Endothelial cell (in vitro differentiated cells): Measurements from ENCODE around the gene NOVA2. TPM values are rescaled to one million over a fixed set of nuclear protein-coding genes. Genes with fewer than 3 reads are reported as not detected.

Source experiments
- DNase-seq: peaks from one replicate; pipeline ENCODE4 v3.0.0; 2021; ENCODE audit warnings: low spot score
- H3K27ac Mint-ChIP-seq: one replicate; pipeline ENCODE4 v1.8.0; 2021; ENCODE audit warnings: mixed read lengths, inconsistent platforms; ENCODE audit not compliant: unreplicated experiment
- H3K27me3 Mint-ChIP-seq: one replicate; pipeline ENCODE4 v1.8.0; 2021; ENCODE audit warnings: mild to moderate bottlenecking, moderate library complexity, mixed read lengths, inconsistent platforms; ENCODE audit not compliant: unreplicated experiment
- H3K36me3 Mint-ChIP-seq: one replicate; pipeline ENCODE4 v1.8.0; 2021; ENCODE audit warnings: mild to moderate bottlenecking, low read depth, mixed read lengths, inconsistent platforms; ENCODE audit not compliant: unreplicated experiment
- H3K4me1 Mint-ChIP-seq: one replicate; pipeline ENCODE4 v1.8.0; 2021; ENCODE audit warnings: mild to moderate bottlenecking, mixed read lengths, inconsistent platforms; ENCODE audit not compliant: unreplicated experiment
- H3K4me3 Mint-ChIP-seq: one replicate; pipeline ENCODE4 v1.8.0; 2021; ENCODE audit warnings: mild to moderate bottlenecking, mixed read lengths, inconsistent platforms; ENCODE audit not compliant: unreplicated experiment
- H3K9me3 Mint-ChIP-seq: one replicate; pipeline ENCODE4 v1.8.0; 2021; ENCODE audit warnings: mixed read lengths, inconsistent platforms; ENCODE audit not compliant: unreplicated experiment
- CTCF ChIP-seq: fragments of 200-600 bp; sonication (generic); IDR thresholded peaks from one replicate; pipeline ENCODE4 v1.5.0; 2021; ENCODE audit warnings: antibody characterized with exemption; ENCODE audit not compliant: unreplicated experiment
- total RNA-seq: library from RNA; stranded (reverse); fragmentation: NEBNext Ultra II Directional; extraction: Animal tissue kit (Norgen Biotek cat#: 25700); gene quantifications from one replicate; pipeline ENCODE4 v1.2.1, GENCODE V29; 2021; ENCODE audit not compliant: unreplicated experiment

NOVA2 gene
- total RNA-seq, 1 donor from 2014 or later, result 86.0 TPM

GRCh38 chr19:45934551-45935230, 39.0 kb downstream of the NOVA2 start:
- Mint-ChIP-seq H3K9me3 (no peaks in the 10 kb centered on the region), H3K36me3 (peaks cover 41% of the 10 kb centered on the region), H3K27me3 (peaks cover 16% of the 10 kb centered on the region), H3K4me1 (peaks cover 37% of the 10 kb centered on the region), H3K4me3 (no peak overlapping the region), H3K27ac (no peak overlapping the region)
- no peak for TF ChIP-seq CTCF
- DNase-seq, result no peak

GRCh38 chr19:45933759-45934158, 39.9 kb downstream of the NOVA2 start:
- no peak for DNase-seq
- no peak overlapping the region for H3K27ac Mint-ChIP-seq
- no peak overlapping the region for H3K4me3 Mint-ChIP-seq
- H3K9me3 Mint-ChIP-seq, result no peaks in the 10 kb centered on the region
- H3K36me3 Mint-ChIP-seq, result peaks cover 32% of the 10 kb centered on the region
- TF ChIP-seq CTCF, result no peak
- peaks cover 32% of the 10 kb centered on the region for H3K4me1 Mint-ChIP-seq
- peaks cover 13% of the 10 kb centered on the region for H3K27me3 Mint-ChIP-seq

- peaks cover 17% of the 10 kb centered on the region for H3K4me1 Mint-ChIP-seq
- H3K36me3 Mint-ChIP-seq, result peaks cover 8% of the 10 kb centered on the region
Observed at GRCh38 chr19:45931055-45931454, 42.6 kb downstream of the NOVA2 start.

GRCh38 chr19:45929247-45929646, 44.4 kb downstream of the NOVA2 start:
- no peak overlapping the region for H3K4me3 Mint-ChIP-seq
- no peaks in the 10 kb centered on the region for H3K36me3 Mint-ChIP-seq
- DNase-seq, result no peak
- H3K27ac Mint-ChIP-seq, result no peak overlapping the region
- peaks cover 8% of the 10 kb centered on the region for H3K4me1 Mint-ChIP-seq
- H3K27me3 Mint-ChIP-seq, result peaks cover 12% of the 10 kb centered on the region
- no peak for TF ChIP-seq CTCF
- H3K9me3 Mint-ChIP-seq, result no peaks in the 10 kb centered on the region

More at GRCh38 chr19:45931055-45931454, 42.6 kb downstream of the NOVA2 start:
- peaks cover 15% of the 10 kb centered on the region for H3K27me3 Mint-ChIP-seq
- H3K27ac Mint-ChIP-seq, result no peak overlapping the region
- H3K9me3 Mint-ChIP-seq, result no peaks in the 10 kb centered on the region
- TF ChIP-seq CTCF, result no peak
- H3K4me3 Mint-ChIP-seq, result no peak overlapping the region
- no peak for DNase-seq

- TF ChIP-seq CTCF, result no peak
- Mint-ChIP-seq H3K27ac (no peak overlapping the region), H3K4me3 (peak overlapping the region; percentile 28), H3K9me3 (no peaks in the 10 kb centered on the region), H3K4me1 (peaks cover 8% of the 10 kb centered on the region), H3K36me3 (no peaks in the 10 kb centered on the region), H3K27me3 (peaks cover 9% of the 10 kb centered on the region)
- DNase-seq, result peak; percentile 91
Observed at GRCh38 chr19:45927565-45928261, 46.0 kb downstream of the NOVA2 start.
